H1 (cell line): Measurements from ENCODE around the gene IKZF1.

Experiments
- CTCF ChIP-seq, 3 experiments: IDR thresholded peaks; 1 replicate in 2 of 3; 2 replicates in 1 of 3; pipeline versions ENCODE4 v1.5.1 to v1.6.1; 2011; ENCODE audit warnings: low read length in 3 of 3, mild to moderate bottlenecking in 3 of 3, inconsistent platforms in 2 of 3, low read depth in 1 of 3, moderate library complexity in 1 of 3; ENCODE audit not compliant: insufficient read depth in 1 of 3; ENCODE audit errors: control extremely low read depth in 1 of 3
- MAX ChIP-seq: IDR thresholded peaks from 2 replicates; pipeline ENCODE4 v1.6.1; 2012; ENCODE audit warnings: inconsistent platforms
- NRF1 ChIP-seq: IDR thresholded peaks from 2 replicates; pipeline ENCODE4 v1.6.1; 2011; ENCODE audit warnings: mild to moderate bottlenecking, low read depth, low read length, improper control_type of control experiment
- POLR2A ChIP-seq, 2 experiments: IDR thresholded peaks; 1 replicate in 1 of 2; 2 replicates in 1 of 2; pipeline ENCODE4 v1.6.1; 2011; ENCODE audit warnings: low read depth in 2 of 2, low read length in 2 of 2, mild to moderate bottlenecking in 2 of 2; ENCODE audit errors: control extremely low read depth in 1 of 2
- SP4 ChIP-seq: IDR thresholded peaks from 2 replicates; pipeline ENCODE4 v1.6.1; 2012; ENCODE audit warnings: low read length, inconsistent platforms
- TCF12 ChIP-seq: IDR thresholded peaks from 2 replicates; pipeline ENCODE4 v1.6.1; 2011; ENCODE audit warnings: low read depth, mild to moderate bottlenecking, low read length
- YY1 ChIP-seq: IDR thresholded peaks from 2 replicates; pipeline ENCODE4 v1.6.1; 2011; ENCODE audit warnings: low read depth, mild to moderate bottlenecking, low read length

- TF ChIP-seq POLR2A (IDR thresholded peaks at IDR 0.05; ENCODE audit: control extremely low read depth in 1 of 2, low read depth in 2 of 2, low read length in 2 of 2) (no peak), CTCF (IDR thresholded peaks at IDR 0.05; ENCODE audit: control extremely low read depth in 1 of 3, insufficient read depth in 1 of 3, low read depth in 1 of 3, low read length in 3 of 3) (no peak), TCF12 (no peak), NRF1 (no peak), YY1 (no peak), SP4 (no peak), MAX (no peak)
Observed at GRCh38 chr7:50371551-50372021, 67.1 kb downstream of the IKZF1 start.
